ENCODE data around the gene HSDL1. TPM values are rescaled to one million over a fixed set of nuclear protein-coding genes. Genes with fewer than 3 reads are reported as not detected.
"Not testable (repeated sequence)": the region's sequence is repeated elsewhere in the genome, so short reads cannot be mapped to it uniquely, and the experiment has no call there.

HSDL1 gene
- total RNA-seq, 1 donor from 2014 or later = 223 TPM

- FAIRE-seq (no peak), DNase-seq (ENCODE audit: low spot score in 2 of 2) (no peak)
Measured at GRCh38 chr16:84139628-84140258, 5.2 kb downstream of the HSDL1 start.

- no peak for DNase-seq (ENCODE audit: low spot score in 2 of 2)
- no peak for FAIRE-seq
Measured at GRCh38 chr16:84138824-84139627, 6.0 kb downstream of the HSDL1 start.

- FAIRE-seq = no peak
- DNase-seq (ENCODE audit: low spot score in 2 of 2) = no peak
Measured at GRCh38 chr16:84138500-84138823, 6.5 kb downstream of the HSDL1 start.

- FAIRE-seq = no peak
Measured at GRCh38 chr16:84137769-84138357, 7.1 kb downstream of the HSDL1 start.

GRCh38 chr16:84137287-84137686 is 7.7 kb downstream of the HSDL1 start:
- DNase-seq (ENCODE audit: low spot score in 2 of 2) (no peak), FAIRE-seq (no peak)

More at GRCh38 chr16:84137769-84138357, 7.1 kb downstream of the HSDL1 start:
- DNase-seq (ENCODE audit: low spot score in 2 of 2) = no peak

GRCh38 chr16:84136331-84137125 is 8.4 kb downstream of the HSDL1 start:
- no peak for FAIRE-seq

GRCh38 chr16:84132527-84133285 is 12.3 kb downstream of the HSDL1 start:
- no peak for FAIRE-seq
- no peak for DNase-seq (ENCODE audit: low spot score in 2 of 2)

More at GRCh38 chr16:84136331-84137125, 8.4 kb downstream of the HSDL1 start:
- DNase-seq (ENCODE audit: low spot score in 2 of 2) = no peak

- no peak for DNase-seq (ENCODE audit: low spot score in 2 of 2)
- no peak for FAIRE-seq
Measured at GRCh38 chr16:84131117-84131516, 13.9 kb downstream of the HSDL1 start.

GRCh38 chr16:84124257-84125073 is 20.5 kb downstream of the HSDL1 start:
- DNase-seq (ENCODE audit: low spot score in 2 of 2) = no peak
- FAIRE-seq = no peak

GRCh38 chr16:84121007-84121406 is 24.0 kb downstream of the HSDL1 start:
- FAIRE-seq (no peak), DNase-seq (ENCODE audit: low spot score in 2 of 2) (no peak)

GRCh38 chr16:84120023-84120422 is 25.0 kb downstream of the HSDL1 start:
- FAIRE-seq (no peak), DNase-seq (ENCODE audit: low spot score in 2 of 2) (no peak)

GRCh38 chr16:84119368-84119767 is 25.6 kb downstream of the HSDL1 start:
- DNase-seq (ENCODE audit: low spot score in 2 of 2) (no peak), FAIRE-seq (no peak)

- FAIRE-seq; DNase-seq (ENCODE audit: low spot score in 2 of 2): not testable (repeated sequence)
Measured at GRCh38 chr16:84118315-84118714, 26.7 kb downstream of the HSDL1 start.

GRCh38 chr16:84117494-84117843 is 27.5 kb downstream of the HSDL1 start:
- FAIRE-seq (no peak), DNase-seq (ENCODE audit: low spot score in 2 of 2) (peak; percentile 35 to 38)

- DNase-seq (ENCODE audit: low spot score in 2 of 2) (peak; percentile 94), FAIRE-seq (no peak)
Measured at GRCh38 chr16:84116720-84117493, 28.1 kb downstream of the HSDL1 start, which contains the start of gene MBTPS1. MBTPS1 (minus strand) TSS chr16:84116942; CDS start chr16:84101783, 15,159 bp downstream.

GRCh38 chr16:84115919-84116719 is 28.9 kb downstream of the HSDL1 start:
- DNase-seq (ENCODE audit: low spot score in 2 of 2) (no peak), FAIRE-seq (no peak)

- DNase-seq (ENCODE audit: low spot score in 2 of 2); FAIRE-seq: not testable (repeated sequence)
Measured at GRCh38 chr16:84111949-84112348, 33.0 kb downstream of the HSDL1 start.

- DNase-seq (ENCODE audit: low spot score in 2 of 2) (no peak), FAIRE-seq (no peak)
Measured at GRCh38 chr16:84111525-84111924, 33.5 kb downstream of the HSDL1 start.

Data from frontal cortex (tissue), 4 donors.